ENCODE data around the gene SGCE.

Gene SGCE

DNA sequence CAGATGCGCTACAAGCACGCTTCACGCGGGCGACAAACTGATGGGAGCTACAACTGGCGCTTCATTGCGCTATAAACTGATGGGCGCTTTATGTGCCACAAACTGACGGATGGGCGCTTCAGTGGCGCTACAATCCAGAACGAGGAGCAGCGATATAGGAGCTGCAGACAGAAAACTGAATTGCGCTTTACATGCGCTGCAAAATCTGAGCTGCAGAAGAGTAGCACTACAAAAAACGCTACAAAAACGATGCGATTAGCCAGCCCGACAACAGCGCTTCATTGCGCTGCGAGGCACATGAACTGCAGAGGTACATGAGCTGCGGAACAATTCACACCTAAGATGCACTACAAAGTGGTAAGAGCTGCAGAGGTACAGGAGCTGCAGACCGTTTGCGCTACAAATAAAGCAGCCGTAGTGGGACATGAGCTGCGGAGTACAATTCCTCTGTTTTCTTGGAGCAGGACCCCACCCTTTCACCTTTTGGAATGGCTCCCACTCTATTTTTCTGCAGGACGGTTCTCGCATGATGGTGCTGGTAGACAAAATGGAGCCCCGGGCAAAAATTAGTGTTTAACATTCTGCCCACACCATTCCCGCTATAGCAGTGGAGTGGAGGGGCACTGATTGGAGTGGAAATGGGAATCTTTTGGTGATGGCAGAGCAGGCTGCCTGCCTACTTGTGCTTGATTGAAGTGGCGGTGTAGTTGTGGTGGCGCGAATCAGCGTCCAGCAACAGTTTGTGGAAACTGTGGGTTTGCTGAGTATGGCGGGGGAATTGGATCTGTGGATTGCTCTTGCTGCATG lies 1.2 kb upstream of the SGCE start:
- peak overlapping the region; percentile 73 for H3K4me3 ChIP-seq (ENCODE audit: low read depth, low read length)
- TF ChIP-seq, protein P1, sequence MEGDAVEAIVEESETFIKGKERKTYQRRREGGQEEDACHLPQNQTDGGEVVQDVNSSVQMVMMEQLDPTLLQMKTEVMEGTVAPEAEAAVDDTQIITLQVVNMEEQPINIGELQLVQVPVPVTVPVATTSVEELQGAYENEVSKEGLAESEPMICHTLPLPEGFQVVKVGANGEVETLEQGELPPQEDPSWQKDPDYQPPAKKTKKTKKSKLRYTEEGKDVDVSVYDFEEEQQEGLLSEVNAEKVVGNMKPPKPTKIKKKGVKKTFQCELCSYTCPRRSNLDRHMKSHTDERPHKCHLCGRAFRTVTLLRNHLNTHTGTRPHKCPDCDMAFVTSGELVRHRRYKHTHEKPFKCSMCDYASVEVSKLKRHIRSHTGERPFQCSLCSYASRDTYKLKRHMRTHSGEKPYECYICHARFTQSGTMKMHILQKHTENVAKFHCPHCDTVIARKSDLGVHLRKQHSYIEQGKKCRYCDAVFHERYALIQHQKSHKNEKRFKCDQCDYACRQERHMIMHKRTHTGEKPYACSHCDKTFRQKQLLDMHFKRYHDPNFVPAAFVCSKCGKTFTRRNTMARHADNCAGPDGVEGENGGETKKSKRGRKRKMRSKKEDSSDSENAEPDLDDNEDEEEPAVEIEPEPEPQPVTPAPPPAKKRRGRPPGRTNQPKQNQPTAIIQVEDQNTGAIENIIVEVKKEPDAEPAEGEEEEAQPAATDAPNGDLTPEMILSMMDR (IDR thresholded peaks at IDR 0.05; ENCODE audit: low read depth, low read length): no peak
- peak; percentile 41 for DNase-seq

DNA sequence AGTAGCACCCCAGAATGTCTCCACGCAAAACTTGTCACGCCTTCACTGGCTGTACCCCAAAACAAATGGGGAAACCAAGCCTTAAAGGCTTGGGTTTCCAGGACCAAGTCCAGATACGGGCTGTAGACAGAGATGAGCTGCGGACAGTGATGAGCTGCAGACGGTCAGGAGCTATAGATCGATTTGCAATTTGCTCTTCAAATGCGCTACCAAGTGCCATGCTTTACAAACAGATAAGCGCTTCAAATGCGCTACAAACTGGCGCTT lies 658 bp upstream of the SGCE start:
- Histone ChIP-seq H3K9me3 (no peaks in the 10 kb centered on the region), H3K36me3 (no peaks in the 10 kb centered on the region), H3K4me3 (ENCODE audit: low read depth, low read length) (peak overlapping the region; percentile 73), H3K4me1 (peaks cover 5% of the 10 kb centered on the region), H3K27me3 (no peaks in the 10 kb centered on the region)
- no peak for DNase-seq
- TF ChIP-seq, protein P1 (IDR thresholded peaks at IDR 0.05; ENCODE audit: low read depth, low read length): no peak

More for the DNA sequence above, 1.2 kb upstream of the SGCE start:
- Histone ChIP-seq H3K36me3 (no peaks in the 10 kb centered on the region), H3K27me3 (no peaks in the 10 kb centered on the region), H3K9me3 (no peaks in the 10 kb centered on the region), H3K4me1 (no peaks in the 10 kb centered on the region)

DNA sequence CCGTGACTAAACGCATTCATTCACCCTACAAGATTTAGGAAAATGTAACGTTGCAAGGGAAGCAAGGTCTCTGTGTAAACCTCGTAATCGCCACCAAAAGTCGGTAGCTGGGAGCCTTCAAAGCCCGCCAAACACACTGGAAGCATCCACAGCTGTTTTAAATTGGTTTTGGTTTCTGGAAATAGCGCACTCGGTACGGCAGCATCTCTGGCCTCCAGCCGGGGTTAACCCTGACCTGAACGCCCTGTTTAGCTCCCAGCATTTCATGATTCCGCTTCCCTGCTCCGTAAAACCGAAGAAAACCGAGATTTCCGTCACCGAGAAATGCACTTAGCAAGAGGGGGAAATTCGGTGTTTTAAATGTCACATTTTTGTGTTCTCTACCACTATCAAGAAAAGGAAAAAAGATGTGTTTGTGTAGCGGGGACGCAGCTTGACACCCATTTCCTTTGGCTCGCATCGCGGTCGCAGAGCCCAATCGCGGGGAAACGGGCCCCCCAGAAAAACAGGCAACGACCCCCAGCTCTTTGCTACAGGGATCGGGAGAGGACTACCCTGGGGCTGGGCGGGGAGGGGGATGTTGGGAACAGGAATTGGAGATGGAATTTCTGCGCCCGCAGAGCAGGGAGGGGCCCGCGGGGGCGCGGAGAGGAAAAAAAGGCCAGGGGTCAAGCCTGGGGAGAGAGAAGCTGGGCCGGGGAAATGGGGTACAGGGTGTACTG lies 646 bp downstream of the SGCE start:
- no peaks in the 10 kb centered on the region for H3K27me3 ChIP-seq
- TF ChIP-seq, protein P1 (IDR thresholded peaks at IDR 0.05; ENCODE audit: low read depth, low read length): no peak
- H3K4me1 ChIP-seq: peaks cover 11% of the 10 kb centered on the region
- no peaks in the 10 kb centered on the region for H3K9me3 ChIP-seq
- H3K36me3 ChIP-seq: no peaks in the 10 kb centered on the region
- DNase-seq: peak; percentile 56
- peak overlapping the region; percentile 94 for H3K4me3 ChIP-seq (ENCODE audit: low read depth, low read length)

DNA sequence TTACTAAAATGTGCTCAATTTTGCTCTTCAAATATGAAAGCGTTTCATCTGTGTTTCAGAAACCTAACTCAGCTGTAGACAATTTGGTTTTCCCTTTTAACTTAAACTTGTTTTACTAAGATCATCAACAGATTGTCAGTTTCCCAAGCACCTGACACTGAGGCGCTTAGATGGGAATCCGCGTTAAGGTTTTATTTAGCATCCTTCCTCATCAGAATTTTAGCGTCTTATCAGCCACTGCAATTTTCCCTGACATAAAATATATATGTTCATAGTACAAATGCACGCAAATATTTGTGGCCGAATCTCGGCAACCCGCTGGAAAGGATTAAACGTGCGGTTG lies 1.2 kb downstream of the SGCE start:
- peak overlapping the region; percentile 94 for H3K4me3 ChIP-seq (ENCODE audit: low read depth, low read length)
- no peaks in the 10 kb centered on the region for H3K9me3 ChIP-seq
- no peak for DNase-seq

DNA sequence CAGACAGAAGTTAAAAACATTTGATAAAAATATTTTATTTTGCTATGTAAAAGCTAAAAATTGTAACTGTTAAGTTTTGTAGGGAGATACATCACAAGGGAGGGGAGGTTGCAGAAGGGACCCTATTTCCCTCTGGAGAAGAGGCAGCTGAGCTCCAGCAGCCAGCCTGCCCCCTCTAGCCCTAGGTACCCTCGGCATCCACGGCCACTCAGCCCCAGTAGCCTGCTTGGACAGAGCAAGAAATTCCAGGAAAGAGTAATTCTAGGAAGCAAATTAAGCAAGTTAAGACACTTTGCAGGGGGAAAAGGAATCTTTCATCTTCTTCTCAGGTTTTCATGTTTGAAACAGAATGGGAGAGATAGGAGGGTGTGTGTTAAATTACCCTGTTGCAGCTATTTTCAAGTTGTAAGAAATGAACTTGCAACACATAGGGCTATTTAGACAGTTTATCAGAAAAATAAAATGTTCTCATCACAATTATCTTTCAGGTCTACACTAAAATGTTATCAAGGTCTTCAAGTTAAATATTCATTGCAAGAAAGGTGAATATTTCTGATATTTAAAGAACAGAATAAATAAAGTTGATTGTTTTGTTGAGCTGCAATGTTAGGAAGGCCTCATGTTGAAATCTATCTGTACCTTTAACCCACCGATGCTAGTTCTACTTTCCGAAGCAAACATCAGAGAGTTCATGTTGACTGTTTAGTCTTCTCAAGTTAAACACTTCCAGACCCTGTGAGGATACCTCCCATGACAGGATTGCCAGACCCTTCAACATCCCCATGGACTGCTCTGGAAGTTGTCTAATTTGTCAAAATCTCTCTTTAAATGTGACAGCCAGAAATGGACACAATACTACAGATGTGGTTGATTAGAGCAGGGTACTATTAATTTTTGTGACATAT lies 5.5 kb downstream of the SGCE start:
- peak overlapping the region; percentile 12 for H3K4me3 ChIP-seq (ENCODE audit: low read depth, low read length)
- peaks cover 16% of the 10 kb centered on the region for H3K4me1 ChIP-seq
- H3K9me3 ChIP-seq: no peaks in the 10 kb centered on the region
- no peaks in the 10 kb centered on the region for H3K36me3 ChIP-seq
- no peaks in the 10 kb centered on the region for H3K27me3 ChIP-seq
- TF ChIP-seq, protein P1 (IDR thresholded peaks at IDR 0.05; ENCODE audit: low read depth, low read length): no peak
- peak; percentile 53 for DNase-seq

More for the DNA sequence above, 1.2 kb downstream of the SGCE start:
- Histone ChIP-seq H3K27me3 (no peaks in the 10 kb centered on the region), H3K4me1 (peaks cover 16% of the 10 kb centered on the region), H3K36me3 (no peaks in the 10 kb centered on the region)
- TF ChIP-seq, protein P1 (IDR thresholded peaks at IDR 0.05; ENCODE audit: low read depth, low read length): no peak
